Right lobe of liver (tissue), 4 donors: ENCODE data around the gene ZNG1A.
"Not testable (repeated sequence)": the region's sequence is repeated elsewhere in the genome, so short reads cannot be mapped to it uniquely, and the experiment has no call there.

Source experiments
- POLR2A ChIP-seq: fragments of 450-650 bp; IDR thresholded peaks from one replicate; pipeline ENCODE4 v1.6.1; 2017; ENCODE audit warnings: antibody characterized with exemption, mild to moderate bottlenecking
- TF ChIP-seq, protein P1 (sequence below), 4 donors: fragments of 200-600 bp in 3 of 4; fragments of 450-650 bp in 1 of 4; IDR thresholded peaks; one replicate each; pipeline versions ENCODE4 v1.5.1 to v1.8.0; 2016 to 2022; ENCODE audit warnings: antibody characterized with exemption in 4 of 4, mild to moderate bottlenecking in 2 of 4
- donor health status: DM: no; HTN: no; CAD: no.
- donor health status: DM: no; HTN: no; CAD: no.
- donor health status: DM: no; HTN: yes; CAD: no.

GRCh38 chr9:99867-100266 is 79.0 kb downstream of the ZNG1A start:
- TF ChIP-seq, protein P1, sequence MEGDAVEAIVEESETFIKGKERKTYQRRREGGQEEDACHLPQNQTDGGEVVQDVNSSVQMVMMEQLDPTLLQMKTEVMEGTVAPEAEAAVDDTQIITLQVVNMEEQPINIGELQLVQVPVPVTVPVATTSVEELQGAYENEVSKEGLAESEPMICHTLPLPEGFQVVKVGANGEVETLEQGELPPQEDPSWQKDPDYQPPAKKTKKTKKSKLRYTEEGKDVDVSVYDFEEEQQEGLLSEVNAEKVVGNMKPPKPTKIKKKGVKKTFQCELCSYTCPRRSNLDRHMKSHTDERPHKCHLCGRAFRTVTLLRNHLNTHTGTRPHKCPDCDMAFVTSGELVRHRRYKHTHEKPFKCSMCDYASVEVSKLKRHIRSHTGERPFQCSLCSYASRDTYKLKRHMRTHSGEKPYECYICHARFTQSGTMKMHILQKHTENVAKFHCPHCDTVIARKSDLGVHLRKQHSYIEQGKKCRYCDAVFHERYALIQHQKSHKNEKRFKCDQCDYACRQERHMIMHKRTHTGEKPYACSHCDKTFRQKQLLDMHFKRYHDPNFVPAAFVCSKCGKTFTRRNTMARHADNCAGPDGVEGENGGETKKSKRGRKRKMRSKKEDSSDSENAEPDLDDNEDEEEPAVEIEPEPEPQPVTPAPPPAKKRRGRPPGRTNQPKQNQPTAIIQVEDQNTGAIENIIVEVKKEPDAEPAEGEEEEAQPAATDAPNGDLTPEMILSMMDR (IDR thresholded peaks at IDR 0.05), result not testable (repeated sequence)
- not testable (repeated sequence) for TF ChIP-seq POLR2A
